GM23338 (cell line): ENCODE data around the gene CFAP77. TPM values are rescaled to one million over a fixed set of nuclear protein-coding genes. Genes with fewer than 3 reads are reported as not detected.
A peak's percentile ranks its signal among the peaks of the same experiment; 100 is the strongest.

Source experiments
- ATAC-seq: fragments of 200-7000 bp; cut with Tn5 transposase; 3 replicates; pipeline ENCODE4 v1.9.1; 2020
- DNase-seq: peaks from one replicate; pipeline ENCODE4 v3.0.0-alpha.2; 2015; ENCODE audit warnings: low spot score
- H2AFZ ChIP-seq: fragments of 200-600 bp; sonication (generic); 2 replicates; pipeline ENCODE4 v1.8.0; 2016; ENCODE audit warnings: antibody characterized with exemption, mild to moderate bottlenecking, moderate library complexity
- H3F3A ChIP-seq: fragments of 200-600 bp; sonication (generic); replicated peaks from 2 replicates; pipeline ENCODE4 v1.8.0; 2017; ENCODE audit warnings: antibody characterized with exemption, mixed run types, low read depth
- H3K27ac ChIP-seq: fragments of 200-600 bp; sonication (generic); 2 replicates; pipeline ENCODE4 v1.6.1; 2016; ENCODE audit warnings: low read depth
- H3K27me3 ChIP-seq: fragments of 200-600 bp; sonication (generic); 2 replicates; pipeline ENCODE4 v1.8.0; 2016; ENCODE audit warnings: mild to moderate bottlenecking, mixed run types, moderate library complexity; ENCODE audit not compliant: insufficient read depth
- H3K36me3 ChIP-seq: fragments of 200-600 bp; sonication (generic); 2 replicates; pipeline ENCODE4 v1.8.0; 2016; ENCODE audit warnings: mild to moderate bottlenecking; ENCODE audit not compliant: insufficient read depth
- H3K4me1 ChIP-seq: fragments of 200-600 bp; sonication (generic); 2 replicates; pipeline ENCODE4 v1.8.0; 2016; ENCODE audit warnings: mild to moderate bottlenecking, moderate library complexity; ENCODE audit not compliant: insufficient read depth
- H3K4me2 ChIP-seq: fragments of 200-600 bp; sonication (generic); 2 replicates; pipeline ENCODE4 v1.7.1; 2017; ENCODE audit warnings: mixed run types
- H3K4me3 ChIP-seq: fragments of 200-600 bp; sonication (generic); 2 replicates; pipeline ENCODE4 v1.6.1; 2016; ENCODE audit warnings: mixed run types
- H3K79me2 ChIP-seq: fragments of 200-600 bp; sonication (generic); replicated peaks from 2 replicates; pipeline ENCODE4 v1.8.0; 2017; ENCODE audit warnings: mild to moderate bottlenecking; ENCODE audit not compliant: insufficient read depth
- H3K9me2 ChIP-seq: fragments of 200-600 bp; sonication (generic); 2 replicates; pipeline ENCODE4 v1.8.0; 2017; ENCODE audit not compliant: insufficient read depth
- H4K20me1 ChIP-seq: fragments of 200-600 bp; sonication (generic); replicated peaks from 2 replicates; pipeline ENCODE4 v1.8.0; 2017; ENCODE audit warnings: mild to moderate bottlenecking; ENCODE audit not compliant: insufficient read depth
- H3K27ac Mint-ChIP-seq: 2 replicates; pipeline ENCODE4 v1.8.0; 2020; ENCODE audit warnings: inconsistent platforms, mild to moderate bottlenecking, moderate library complexity, mixed read lengths
- H3K27me3 Mint-ChIP-seq: 3 replicates; pipeline ENCODE4 v1.8.0; 2022; ENCODE audit warnings: low read depth, mild to moderate bottlenecking, moderate library complexity, mixed read lengths, inconsistent platforms; ENCODE audit not compliant: insufficient read depth, poor library complexity
- H3K36me3 Mint-ChIP-seq: 3 replicates; pipeline ENCODE4 v1.8.0; 2021; ENCODE audit warnings: low read depth, mild to moderate bottlenecking, inconsistent platforms, moderate library complexity, mixed read lengths
- H3K4me1 Mint-ChIP-seq: 3 replicates; pipeline ENCODE4 v1.8.0; 2020; ENCODE audit warnings: mild to moderate bottlenecking, inconsistent platforms, mixed read lengths
- H3K4me3 Mint-ChIP-seq: 3 replicates; pipeline ENCODE4 v1.8.0; 2021; ENCODE audit warnings: moderate library complexity, mild to moderate bottlenecking, inconsistent platforms, mixed read lengths
- H3K9me3 Mint-ChIP-seq: 3 replicates; pipeline ENCODE4 v1.8.0; 2020; ENCODE audit warnings: moderate library complexity, mild to moderate bottlenecking, inconsistent platforms, mixed read lengths
- CREB1 ChIP-seq: fragments of 250-450 bp; sonication (Bioruptor Pico); IDR thresholded peaks from 2 replicates; pipeline ENCODE4 v1.5.0; 2020; ENCODE audit warnings: low read depth, mild to moderate bottlenecking, moderate library complexity
- CTCF ChIP-seq, 2 experiments: fragments of 200-600 bp in 1 of 2; sonication (generic) in 1 of 2; conservative IDR thresholded peaks; 2 replicates each; pipeline versions ENCODE4 v1.5.1 to v1.6.1; 2016 to 2017; ENCODE audit warnings: antibody characterized with exemption in 2 of 2, low read depth in 2 of 2, mild to moderate bottlenecking in 2 of 2, moderate library complexity in 1 of 2
- EZH2 ChIP-seq: fragments of 200-600 bp; sonication (generic); IDR thresholded peaks from one replicate; pipeline ENCODE4 v1.8.0; 2017; ENCODE audit warnings: antibody characterized with exemption, mild to moderate bottlenecking, low read depth; ENCODE audit not compliant: unreplicated experiment
- EZH2phosphoT487 ChIP-seq: fragments of 200-600 bp; sonication (generic); IDR thresholded peaks from one replicate; pipeline ENCODE4 v1.8.1; 2018; ENCODE audit warnings: antibody characterized with exemption; ENCODE audit not compliant: unreplicated experiment
- NANOG ChIP-seq: IDR thresholded peaks from 2 replicates; pipeline ENCODE4 v1.6.1; 2016; ENCODE audit warnings: antibody characterized with exemption, borderline replicate concordance
- POLR2AphosphoS5 ChIP-seq: IDR thresholded peaks from 2 replicates; pipeline ENCODE4 v1.6.1; 2016; ENCODE audit warnings: antibody characterized with exemption, low read depth
- REST ChIP-seq: IDR thresholded peaks from one replicate; pipeline ENCODE4 v1.6.1; 2018; ENCODE audit warnings: antibody characterized with exemption; ENCODE audit not compliant: unreplicated experiment
- ZNF331 ChIP-seq: fragments of 250-450 bp; sonication (Bioruptor Pico); IDR thresholded peaks from 2 replicates; pipeline ENCODE4 v1.5.0; 2020; ENCODE audit warnings: low read depth, mild to moderate bottlenecking, moderate library complexity
- polyA plus RNA-seq: library from polyadenylated mRNA; unstranded; fragments of >200 nt; fragmentation: Nextera tagmentation; extraction: Ambion mirVana; gene quantifications from 2 replicates; pipeline ENCODE4 v1.2.1, GENCODE V29; 2016
- total RNA-seq: library from RNA; depleted of rRNA; stranded (reverse); fragments of >200 nt; shearing (Covaris generic); gene quantifications from 2 replicates; pipeline ENCODE4 v1.2.3, GENCODE V29; 2014

The CFAP77 gene
- total and polyA plus RNA-seq, 2 experiments from 2014 or later: 0.97 to 1.3 TPM

- no peaks in the 10 kb centered on the region for H3K9me3 Mint-ChIP-seq
- Histone ChIP-seq H3K4me2 (peak overlapping the region; percentile 95), H3K79me2 (peaks cover 8% of the 10 kb centered on the region), H3K27ac (no peak overlapping the region), H3F3A (no peaks in the 10 kb centered on the region; the same call in 1 of the 2 replicates), H2AFZ (peak overlapping the region; percentile 93), H4K20me1 (no peaks in the 10 kb centered on the region; the same call in 1 of the 2 replicates), H3K4me3 (peak overlapping the region; percentile 77), H3K36me3 (no peaks in the 10 kb centered on the region), H3K4me1 (peaks cover 27% of the 10 kb centered on the region), H3K9me2 (no peaks in the 10 kb centered on the region), H3K27me3 (peaks cover 30% of the 10 kb centered on the region)
- peaks cover 36% of the 10 kb centered on the region for H3K27me3 Mint-ChIP-seq
- DNase-seq (no peak), ATAC-seq (peak; percentile 2; the same call in 2 of the 3 replicates)
- no peaks in the 10 kb centered on the region for H3K36me3 Mint-ChIP-seq
- H3K27ac Mint-ChIP-seq: no peak overlapping the region
- peaks cover 35% of the 10 kb centered on the region for H3K4me1 Mint-ChIP-seq
- TF ChIP-seq POLR2AphosphoS5: no peak
- no peak for TF ChIP-seq ZNF331 (CRISPR knock-in tag)
- no peak for TF ChIP-seq EZH2phosphoT487
- no peak for TF ChIP-seq EZH2
- no peak for TF ChIP-seq CREB1 (CRISPR knock-in tag)
- TF ChIP-seq REST: no peak
- TF ChIP-seq CTCF (conservative IDR thresholded peaks at IDR 0.05; ENCODE audit: low read depth in 2 of 2): no peak
- TF ChIP-seq NANOG: no peak
- peak overlapping the region; percentile 73 for H3K4me3 Mint-ChIP-seq
Observed at GRCh38 chr9:132410642-132411041, 631 bp downstream of the CFAP77 start.

- Histone ChIP-seq H3K4me3 (peak overlapping the region; percentile 77), H2AFZ (peak overlapping the region; percentile 94), H3K27me3 (peaks cover 30% of the 10 kb centered on the region), H4K20me1 (no peaks in the 10 kb centered on the region; the same call in 1 of the 2 replicates), H3F3A (no peaks in the 10 kb centered on the region; the same call in 1 of the 2 replicates), H3K27ac (no peak overlapping the region), H3K36me3 (no peaks in the 10 kb centered on the region), H3K9me2 (no peaks in the 10 kb centered on the region), H3K79me2 (peaks cover 4% of the 10 kb centered on the region), H3K4me1 (peaks cover 28% of the 10 kb centered on the region), H3K4me2 (peak overlapping the region; percentile 95)
- DNase-seq (peak; percentile 96), ATAC-seq (peak; percentile 70)
- Mint-ChIP-seq H3K27me3 (peaks cover 36% of the 10 kb centered on the region), H3K36me3 (no peaks in the 10 kb centered on the region), H3K4me1 (peaks cover 30% of the 10 kb centered on the region), H3K9me3 (no peaks in the 10 kb centered on the region), H3K27ac (no peak overlapping the region), H3K4me3 (peak overlapping the region; percentile 73)
- TF ChIP-seq ZNF331 (CRISPR knock-in tag) (no peak), CTCF (conservative IDR thresholded peaks at IDR 0.05; ENCODE audit: low read depth in 2 of 2) (peak; percentile 80 to 97)
Observed at GRCh38 chr9:132411091-132411508, 1.1 kb downstream of the CFAP77 start.
